HepG2 (cell line): ENCODE results near the gene MMP17. TPM values are rescaled to one million over a fixed set of nuclear protein-coding genes. Genes with fewer than 3 reads are reported as not detected.

Experiments
- ATAC-seq: fragments of 200-7000 bp; cut with Tn5 transposase; 3 replicates; pipeline ENCODE4 v1.9.1; 2020; ENCODE audit warnings: mild to moderate bottlenecking, moderate library complexity
- BruUV-seq: library from RNA; stranded (reverse); fragments of 400-500 nt; replicated peaks from 2 replicates; lab custom pipeline; 2021; lab: Mats Ljungman, UMichigan
- CTCF ChIA-PET: fragments of 300-600 bp; formaldehyde crosslinking; extraction: SDS; loops from one replicate; lab custom pipeline; 2021; ENCODE audit warnings: low total read pairs, inconsistent platforms, low intra/inter-chr PET ratio; lab: Yijun Ruan, JAX
- POLR2A ChIA-PET: fragments of 350-600 bp; sonication (Branson Sonifier 250); formaldehyde crosslinking; loops from one replicate; lab custom pipeline; 2020; ENCODE audit warnings: antibody characterized with exemption, inconsistent platforms; lab: Yijun Ruan, JAX
- DNase-seq: peaks from one replicate; pipeline ENCODE4 v3.0.0-alpha.2; 2015; ENCODE audit warnings: low spot score
- FAIRE-seq: peaks from 3 replicates; lab custom pipeline; 2011; peaks lifted over from hg19 to GRCh38; lab: Jason Lieb, UNC
- H2AFZ ChIP-seq: one replicate; pipeline ENCODE4 v1.6.1; 2011; ENCODE audit warnings: low read length, inconsistent platforms
- H3K27ac ChIP-seq: fragments of 300-600 bp; 3 replicates; pipeline ENCODE4 v1.8.0; 2011; ENCODE audit warnings: mixed run types, mild to moderate bottlenecking, mixed read lengths, low read length, inconsistent platforms; ENCODE audit not compliant: insufficient read depth; ENCODE audit errors: extremely low read length
- H3K27me3 ChIP-seq, 2 experiments: fragments of 200-600 bp in 1 of 2; 2 replicates in 1 of 2; 3 replicates in 1 of 2; pipeline versions ENCODE4 v1.6.0 to v1.8.0; 2011; ENCODE audit warnings: low read length in 2 of 2, mild to moderate bottlenecking in 2 of 2, moderate library complexity in 2 of 2, inconsistent platforms in 1 of 2; ENCODE audit not compliant: insufficient read depth in 2 of 2, control insufficient read depth in 1 of 2
- H3K36me3 ChIP-seq, 2 experiments: fragments of 200-600 bp in 1 of 2; replicated peaks in 1 of 2; 2 replicates in 1 of 2; 3 replicates in 1 of 2; pipeline versions ENCODE4 v1.5.1 to v1.8.0; 2011; ENCODE audit warnings: low read length in 2 of 2, inconsistent platforms in 1 of 2; ENCODE audit not compliant: insufficient read depth in 2 of 2, control insufficient read depth in 1 of 2
- H3K4me1 ChIP-seq: 2 replicates; pipeline ENCODE4 v1.5.1; 2012; ENCODE audit warnings: low read length, inconsistent platforms; ENCODE audit not compliant: insufficient read depth
- H3K4me2 ChIP-seq: 2 replicates; pipeline ENCODE4 v1.6.0; 2011; ENCODE audit warnings: low read depth, low read length, inconsistent platforms
- H3K4me3 ChIP-seq, 3 experiments: fragments of 200-600 bp in 1 of 3; sonication (generic), shearing (Covaris generic) in 1 of 3; replicated peaks in 1 of 3; 2 replicates each; pipeline ENCODE4 v1.5.1; 2011 to 2016; ENCODE audit warnings: low read length in 3 of 3, inconsistent platforms in 2 of 3, low read depth in 2 of 3, mild to moderate bottlenecking in 2 of 3, control low read depth in 1 of 3, mixed read lengths in 1 of 3; ENCODE audit not compliant: insufficient read depth in 1 of 3
- H3K79me2 ChIP-seq: one replicate; pipeline ENCODE4 v1.6.1; 2011; ENCODE audit warnings: low read length, inconsistent platforms; ENCODE audit not compliant: insufficient read depth
- H3K9ac ChIP-seq: 2 replicates; pipeline ENCODE4 v1.6.0; 2011; ENCODE audit warnings: mild to moderate bottlenecking, low read depth, low read length, inconsistent platforms; ENCODE audit not compliant: insufficient read depth
- H3K9me3 ChIP-seq: 2 replicates; pipeline ENCODE4 v1.5.1; 2012; ENCODE audit warnings: mild to moderate bottlenecking, low read length
- H4K20me1 ChIP-seq: 2 replicates; pipeline ENCODE4 v1.6.0; 2011; ENCODE audit warnings: inconsistent platforms, mild to moderate bottlenecking, low read length, moderate library complexity; ENCODE audit not compliant: insufficient read depth
- FOXA1 ChIP-seq, 2 experiments: fragments of 450-650 bp in 1 of 2; sonication (generic) in 1 of 2; formaldehyde crosslinking in 1 of 2; IDR thresholded peaks; 2 replicates each; pipeline versions ENCODE4 v1.4.0 to v1.6.1; 2016 to 2020; ENCODE audit warnings: missing genetic modification reagents in 1 of 2
- NCOA2 ChIP-seq: sonication (generic); formaldehyde crosslinking; IDR thresholded peaks from 2 replicates; pipeline ENCODE4 v1.8.0; 2022; ENCODE audit warnings: inconsistent platforms
- RBM22 ChIP-seq: fragments of 200-400 bp; formaldehyde crosslinking; optimal IDR thresholded peaks from 2 replicates; pipeline ENCODE3; 2017; ENCODE audit warnings: mild to moderate bottlenecking, low read length, moderate library complexity
- RXRA ChIP-seq: sonication (generic); formaldehyde crosslinking; IDR thresholded peaks from 2 replicates; pipeline ENCODE4 v1.5.1; 2020; ENCODE audit warnings: missing genetic modification reagents
- SOX13 ChIP-seq, 3 experiments: fragments of 450-650 bp in 1 of 3; sonication (generic) in 1 of 3; formaldehyde crosslinking in 1 of 3; IDR thresholded peaks in 2 of 3; conservative IDR thresholded peaks in 1 of 3; 2 replicates each; pipeline versions ENCODE4 v1.5.0 to v1.6.1; 2016 to 2020; ENCODE audit warnings: antibody characterized with exemption in 1 of 3, mild to moderate bottlenecking in 1 of 3, missing compliant biosample characterization in 1 of 3, missing genetic modification reagents in 1 of 3, moderate library complexity in 1 of 3
- SPEN ChIP-seq: sonication (generic); formaldehyde crosslinking; IDR thresholded peaks from 2 replicates; pipeline ENCODE4 v1.5.1; 2020; ENCODE audit warnings: low read depth, mild to moderate bottlenecking, missing genetic modification reagents
- WIZ ChIP-seq: sonication (generic); formaldehyde crosslinking; IDR thresholded peaks from 2 replicates; pipeline ENCODE4 v1.5.1; 2020; ENCODE audit warnings: mild to moderate bottlenecking, missing genetic modification reagents
- ZFAT ChIP-seq: sonication (generic); formaldehyde crosslinking; conservative IDR thresholded peaks from 2 replicates; pipeline ENCODE4 v1.8.1; 2023; ENCODE audit warnings: missing genetic modification reagents, inconsistent platforms
- ZFP90 ChIP-seq: sonication (generic); formaldehyde crosslinking; IDR thresholded peaks from 2 replicates; pipeline ENCODE4 v1.8.0; 2022; ENCODE audit warnings: missing genetic modification reagents, mild to moderate bottlenecking, inconsistent platforms, borderline replicate concordance
- ZMYM4 ChIP-seq: sonication (generic); formaldehyde crosslinking; IDR thresholded peaks from 2 replicates; pipeline ENCODE4 v1.8.1; 2023; ENCODE audit warnings: mild to moderate bottlenecking, missing genetic modification reagents
- ZNF124 ChIP-seq: sonication (generic); formaldehyde crosslinking; IDR thresholded peaks from 2 replicates; pipeline ENCODE4 v1.4.0; 2020; ENCODE audit warnings: missing genetic modification reagents
- ZNF350 ChIP-seq: sonication (generic); formaldehyde crosslinking; IDR thresholded peaks from 2 replicates; pipeline ENCODE4 v1.4.0; 2020; ENCODE audit warnings: mild to moderate bottlenecking, low read depth, missing genetic modification reagents, borderline replicate concordance
- ZSCAN12 ChIP-seq: sonication (generic); formaldehyde crosslinking; IDR thresholded peaks from 2 replicates; pipeline ENCODE4 v1.9.0; 2021; ENCODE audit warnings: mild to moderate bottlenecking, missing genetic modification reagents
- WGBS: methylation state at CpG from one replicate; pipeline ENCODE4 v1.1.6; 2017; ENCODE audit warnings: low lambda C conversion rate; 5-methylcytosine and 5-hydroxymethylcytosine counted together
- in situ Hi-C: cut with HindIII; loops from 2 replicates; pipeline ENCODE4 v1.10.0; 2017; ENCODE audit warnings: low pct_unique_long_range_greater_than_20kb; ENCODE audit not compliant: extremely low pct_ligation_motif_present
- intact Hi-C: fragments of 100-400 bp; cut with micrococcal nuclease; formaldehyde crosslinking; loops from one replicate; pipeline ENCODE4 v1.10.0; 2022; ENCODE audit not compliant: unreplicated experiment
- polyA plus RNA-seq, 8 experiments: library from polyadenylated mRNA; depleted of rRNA in 3 of 8; stranded (reverse) in 7 of 8; unstranded in 1 of 8; fragments of >200 nt; fragmentation: Illumina TruSeq in 4 of 8; extraction: Trizol in 4 of 8; gene quantifications; 2 replicates each; pipeline versions ENCODE4 v1.2.1 to v1.2.3, GENCODE V29; 2011 to 2016; ENCODE audit warnings: low read depth in 4 of 8, missing spikeins in 1 of 8, mixed read lengths in 1 of 8; ENCODE audit not compliant: insufficient read depth in 1 of 8
- total RNA-seq, 5 experiments: library from RNA; depleted of rRNA; stranded (reverse); fragments of >200 nt; fragmentation: Illumina TruSeq; extraction: Trizol; gene quantifications; 2 replicates each; pipeline ENCODE4 v1.2.3, GENCODE V29; 2016; ENCODE audit warnings: low read depth in 1 of 5
- TF ChIP-seq, protein P1 (sequence below): sonication (generic); formaldehyde crosslinking; IDR thresholded peaks from 2 replicates; pipeline ENCODE4 v1.4.0; 2020; ENCODE audit warnings: missing genetic modification reagents, borderline replicate concordance
- TF ChIP-seq, protein P2 (sequence below), 2 experiments: sonication (generic) in 1 of 2; formaldehyde crosslinking in 1 of 2; IDR thresholded peaks; 2 replicates each; pipeline versions ENCODE4 v1.6.1 to v1.9.0; 2014 to 2022; ENCODE audit warnings: antibody characterized with exemption in 1 of 2, borderline replicate concordance in 1 of 2, inconsistent platforms in 1 of 2, low read depth in 1 of 2, missing genetic modification reagents in 1 of 2

MMP17 gene
- total and polyA plus RNA-seq, 2 of the 13 experiments (the other 11 are each of a cell fraction or from before 2014, with no cell fraction given) = 0.55 to 0.80 TPM

DNA sequence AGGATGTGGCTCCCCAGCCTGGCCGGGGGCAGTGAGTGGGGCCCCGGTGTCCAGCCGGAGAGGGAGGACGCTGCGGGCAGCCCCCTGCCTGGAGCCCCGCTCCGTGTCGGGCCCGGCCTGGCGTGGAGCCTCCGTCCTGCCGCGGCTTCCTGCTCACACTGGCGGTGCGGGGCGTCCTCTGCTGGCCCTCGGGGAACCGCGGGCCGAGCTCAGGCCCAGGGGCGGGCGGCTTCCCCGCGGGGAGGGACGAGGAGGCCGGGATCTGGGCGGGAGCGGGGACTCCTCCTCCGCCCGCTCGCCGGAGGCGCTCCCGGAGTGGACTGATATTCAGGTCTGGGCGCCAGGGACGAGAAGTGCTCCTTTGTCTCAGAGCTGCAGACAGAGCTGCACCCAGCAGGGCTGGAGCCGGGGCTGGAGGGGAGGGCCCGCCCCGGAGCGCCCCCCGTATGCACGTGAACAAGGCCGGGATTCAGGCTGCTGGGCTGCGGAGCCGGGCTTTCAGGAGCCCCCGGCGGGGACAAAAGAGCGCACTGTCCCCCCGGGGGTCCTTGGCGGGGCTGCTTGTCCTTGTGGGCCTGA, 2.2 kb downstream of the MMP17 start:
- ChIA-PET POLR2A (interaction anchor here (1.1 kb wide), 1 partner anchor 62 kb away, joined by 3 read pairs; no protein-coding TSS in a partner anchor), CTCF (no interaction called here)
- no peaks in the 10 kb centered on the region for H3K79me2 ChIP-seq
- H3K36me3 ChIP-seq = no peaks in the 10 kb centered on the region
- H3K9ac ChIP-seq = peak overlapping the region; percentile 10; the same call in 1 of the 2 replicates
- H2AFZ ChIP-seq = no peak overlapping the region
- no peaks in the 10 kb centered on the region for H3K9me3 ChIP-seq
- in situ Hi-C loops = loop anchor here (10.0 to 25.0 kb wide), 2 partner anchors 216 to 718 kb away; no protein-coding TSS in a partner anchor
- ATAC-seq (peak; percentile 79), DNase-seq (peak; percentile 43), FAIRE-seq (no peak)
- peaks cover 59% of the 10 kb centered on the region for H3K4me1 ChIP-seq
- H4K20me1 ChIP-seq = no peaks in the 10 kb centered on the region
- 7% methylated on average over 3 of the region's 50 CpGs for WGBS
- H3K4me3 ChIP-seq = peak overlapping the region; percentile 54 to 73 (median 58); a peak in 5 of 6 replicates
- intact Hi-C loops = loop anchor here (10.0 kb wide), 4 partner anchors 64 to 726 kb away; partner anchors contain the start of genes PUS1 and ULK1
- peak overlapping the region; percentile 84 for H3K4me2 ChIP-seq
- no TSS peak for BruUV-seq
- H3K27me3 ChIP-seq = peaks cover 6 to 50% of the 10 kb centered on the region in 2 experiments; a peak in 4 of 5 replicates
- H3K27ac ChIP-seq = no peak overlapping the region
- TF ChIP-seq SOX13 (IDR thresholded peaks at IDR 0.05) (no peak), SOX13 (CRISPR knock-in tag; conservative IDR thresholded peaks at IDR 0.05 in 1 of 2, IDR thresholded peaks at IDR 0.05 in 1 of 2) (0 out of 4 replicates have a peak, but pooled peaks of 1 of the 2 experiments have one; percentile 17), ZNF124 (CRISPR knock-in tag) (no peak), NCOA2 (CRISPR knock-in tag) (no peak), ZSCAN12 (no peak), ZFAT (CRISPR knock-in tag) (no peak), ZMYM4 (CRISPR knock-in tag) (no peak), WIZ (no peak), ZFP90 (CRISPR knock-in tag) (peak; percentile 23; the same call in 1 of the 2 replicates), RXRA (CRISPR knock-in tag) (no peak), SPEN (CRISPR knock-in tag) (peak; percentile 52; the same call in 1 of the 2 replicates), FOXA1 (IDR thresholded peaks at IDR 0.05) (no peak), FOXA1 (CRISPR knock-in tag; IDR thresholded peaks at IDR 0.05) (no peak), RBM22 (no peak), ZNF350 (CRISPR knock-in tag) (no peak)
- TF ChIP-seq, protein P1, sequence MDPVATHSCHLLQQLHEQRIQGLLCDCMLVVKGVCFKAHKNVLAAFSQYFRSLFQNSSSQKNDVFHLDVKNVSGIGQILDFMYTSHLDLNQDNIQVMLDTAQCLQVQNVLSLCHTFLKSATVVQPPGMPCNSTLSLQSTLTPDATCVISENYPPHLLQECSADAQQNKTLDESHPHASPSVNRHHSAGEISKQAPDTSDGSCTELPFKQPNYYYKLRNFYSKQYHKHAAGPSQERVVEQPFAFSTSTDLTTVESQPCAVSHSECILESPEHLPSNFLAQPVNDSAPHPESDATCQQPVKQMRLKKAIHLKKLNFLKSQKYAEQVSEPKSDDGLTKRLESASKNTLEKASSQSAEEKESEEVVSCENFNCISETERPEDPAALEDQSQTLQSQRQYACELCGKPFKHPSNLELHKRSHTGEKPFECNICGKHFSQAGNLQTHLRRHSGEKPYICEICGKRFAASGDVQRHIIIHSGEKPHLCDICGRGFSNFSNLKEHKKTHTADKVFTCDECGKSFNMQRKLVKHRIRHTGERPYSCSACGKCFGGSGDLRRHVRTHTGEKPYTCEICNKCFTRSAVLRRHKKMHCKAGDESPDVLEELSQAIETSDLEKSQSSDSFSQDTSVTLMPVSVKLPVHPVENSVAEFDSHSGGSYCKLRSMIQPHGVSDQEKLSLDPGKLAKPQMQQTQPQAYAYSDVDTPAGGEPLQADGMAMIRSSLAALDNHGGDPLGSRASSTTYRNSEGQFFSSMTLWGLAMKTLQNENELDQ (CRISPR knock-in tag) = no peak
- TF ChIP-seq, protein P2, sequence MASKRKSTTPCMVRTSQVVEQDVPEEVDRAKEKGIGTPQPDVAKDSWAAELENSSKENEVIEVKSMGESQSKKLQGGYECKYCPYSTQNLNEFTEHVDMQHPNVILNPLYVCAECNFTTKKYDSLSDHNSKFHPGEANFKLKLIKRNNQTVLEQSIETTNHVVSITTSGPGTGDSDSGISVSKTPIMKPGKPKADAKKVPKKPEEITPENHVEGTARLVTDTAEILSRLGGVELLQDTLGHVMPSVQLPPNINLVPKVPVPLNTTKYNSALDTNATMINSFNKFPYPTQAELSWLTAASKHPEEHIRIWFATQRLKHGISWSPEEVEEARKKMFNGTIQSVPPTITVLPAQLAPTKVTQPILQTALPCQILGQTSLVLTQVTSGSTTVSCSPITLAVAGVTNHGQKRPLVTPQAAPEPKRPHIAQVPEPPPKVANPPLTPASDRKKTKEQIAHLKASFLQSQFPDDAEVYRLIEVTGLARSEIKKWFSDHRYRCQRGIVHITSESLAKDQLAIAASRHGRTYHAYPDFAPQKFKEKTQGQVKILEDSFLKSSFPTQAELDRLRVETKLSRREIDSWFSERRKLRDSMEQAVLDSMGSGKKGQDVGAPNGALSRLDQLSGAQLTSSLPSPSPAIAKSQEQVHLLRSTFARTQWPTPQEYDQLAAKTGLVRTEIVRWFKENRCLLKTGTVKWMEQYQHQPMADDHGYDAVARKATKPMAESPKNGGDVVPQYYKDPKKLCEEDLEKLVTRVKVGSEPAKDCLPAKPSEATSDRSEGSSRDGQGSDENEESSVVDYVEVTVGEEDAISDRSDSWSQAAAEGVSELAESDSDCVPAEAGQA (IDR thresholded peaks at IDR 0.05; ENCODE audit: low read depth) = no peak
- TF ChIP-seq, protein P2 (CRISPR knock-in tag; IDR thresholded peaks at IDR 0.05; ENCODE audit: borderline replicate concordance) = no peak
